ENCODE data around the gene C9.

GRCh38 chr5:39264528-39264927, 99.8 kb downstream of the C9 start:
- TF ChIP-seq, protein P1, sequence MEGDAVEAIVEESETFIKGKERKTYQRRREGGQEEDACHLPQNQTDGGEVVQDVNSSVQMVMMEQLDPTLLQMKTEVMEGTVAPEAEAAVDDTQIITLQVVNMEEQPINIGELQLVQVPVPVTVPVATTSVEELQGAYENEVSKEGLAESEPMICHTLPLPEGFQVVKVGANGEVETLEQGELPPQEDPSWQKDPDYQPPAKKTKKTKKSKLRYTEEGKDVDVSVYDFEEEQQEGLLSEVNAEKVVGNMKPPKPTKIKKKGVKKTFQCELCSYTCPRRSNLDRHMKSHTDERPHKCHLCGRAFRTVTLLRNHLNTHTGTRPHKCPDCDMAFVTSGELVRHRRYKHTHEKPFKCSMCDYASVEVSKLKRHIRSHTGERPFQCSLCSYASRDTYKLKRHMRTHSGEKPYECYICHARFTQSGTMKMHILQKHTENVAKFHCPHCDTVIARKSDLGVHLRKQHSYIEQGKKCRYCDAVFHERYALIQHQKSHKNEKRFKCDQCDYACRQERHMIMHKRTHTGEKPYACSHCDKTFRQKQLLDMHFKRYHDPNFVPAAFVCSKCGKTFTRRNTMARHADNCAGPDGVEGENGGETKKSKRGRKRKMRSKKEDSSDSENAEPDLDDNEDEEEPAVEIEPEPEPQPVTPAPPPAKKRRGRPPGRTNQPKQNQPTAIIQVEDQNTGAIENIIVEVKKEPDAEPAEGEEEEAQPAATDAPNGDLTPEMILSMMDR (IDR thresholded peaks at IDR 0.05): no peak
- TF ChIP-seq POLR2A (IDR thresholded peaks at IDR 0.05): no peak

Measured in heart left ventricle (tissue), 13 donors.